Heart left ventricle (tissue), 13 donors: ENCODE measurements around the gene CENPP.

Source experiments
- CTCF ChIP-seq, 12 donors: fragments of 200-600 bp; sonication (generic) in 4 of 12; IDR thresholded peaks; one replicate each; pipeline versions ENCODE4 v1.5.0 to v1.8.0; 2018 to 2022; ENCODE audit warnings: antibody characterized with exemption in 12 of 12, mild to moderate bottlenecking in 5 of 12
- POLR2A ChIP-seq, 2 donors: fragments of 450-650 bp; IDR thresholded peaks; one replicate each; pipeline ENCODE4 v1.6.1; 2017; ENCODE audit warnings: antibody characterized with exemption in 2 of 2, mild to moderate bottlenecking in 2 of 2, moderate library complexity in 2 of 2
- donor health status: ischemic (EF 13 %, LVEDD 7.1; RV severe dilation, severe dysfunction).
- donor health status: DM: no; HTN: yes; CAD: no.
- donor health status: DM: no; HTN: no; CAD: no.
- donor health status: ischemic (EF 25% LVEDD 6.9; RV normal size, moderate dysfunction).
- donor health status: ischemic (EF 25% LVEDD 5.7; RV mildly dilated, moderate dysfunction).
- donor health status: ischemic (EF 35%, LVEDD 5.7; RV mildly dilated, moderate dysfunction).
- donor health status: nonischemic (EF 11% LVEDD 7.7; RV severe dilation, severe dysfunction).
- donor health status: DM: yes; HTN: yes; CAD: no.
- donor health status: PGD.
- donor health status: ischemic (EF 29% LVEDD 5.4; RV normal size, mild dysfunction).
- donor health status: nonischemic (EF 23%, LVEDD 6.1; RV moderate dilation, normal function).

DNA sequence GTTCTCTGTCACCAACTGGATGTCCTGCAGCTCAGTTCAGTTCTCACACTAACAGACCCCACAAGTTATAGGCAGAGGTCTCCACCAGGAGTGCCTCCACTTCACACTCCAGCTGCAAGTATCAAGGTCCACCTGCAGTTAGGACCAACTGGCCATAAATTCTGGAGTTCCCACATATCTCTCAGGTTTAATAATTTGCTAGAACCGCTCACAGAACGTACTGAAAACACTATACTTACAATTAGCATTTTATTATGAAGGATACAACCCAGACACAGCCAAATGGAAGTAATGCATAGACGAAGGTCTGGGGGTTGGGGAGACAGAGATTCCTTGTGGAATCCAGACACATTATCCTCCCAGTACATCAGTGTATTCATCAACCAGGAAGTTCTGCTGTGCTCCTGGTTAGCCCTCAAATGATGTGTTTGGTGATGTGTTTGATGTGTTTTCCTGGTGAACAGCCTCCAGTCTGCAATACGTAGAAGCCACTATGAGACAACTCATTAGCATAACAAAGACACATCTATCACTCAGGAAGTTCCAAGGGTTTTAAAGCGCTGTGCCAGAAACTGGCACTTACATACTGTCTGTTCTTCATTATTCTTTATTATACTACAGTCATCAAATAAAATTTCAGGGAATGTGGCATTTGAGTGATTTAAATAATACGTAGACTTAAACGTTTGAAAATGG is 53.3 kb downstream of the CENPP start:
- TF ChIP-seq CTCF (IDR thresholded peaks at IDR 0.05) (no peak), POLR2A (IDR thresholded peaks at IDR 0.05) (no peak)
